Caco-2 (cell line): ENCODE data around the gene CRTC3. TPM values are rescaled to one million over a fixed set of nuclear protein-coding genes. Genes with fewer than 3 reads are reported as not detected.

Experiments used
- BruUV-seq: library from RNA; stranded (reverse); fragments of 400-500 nt; replicated peaks from 2 replicates; lab custom pipeline; 2021; lab: Mats Ljungman, UMichigan
- CTCF ChIA-PET: fragments of 300-600 bp; sonication (Branson Sonifier 250); formaldehyde crosslinking; loops from one replicate; lab custom pipeline; 2022; ENCODE audit warnings: antibody characterized with exemption; lab: Charles Lee
- POLR2A ChIA-PET: fragments of 300-600 bp; sonication (Branson Sonifier 250); formaldehyde crosslinking; loops from one replicate; lab custom pipeline; 2022; ENCODE audit warnings: antibody characterized with exemption; lab: Charles Lee
- DNase-seq, 2 experiments: peaks; one replicate each; pipeline versions ENCODE4 v3.0.0 to v3.0.0-alpha.2; 2020 to 2022
- H3K27me3 ChIP-seq: replicated peaks from 2 replicates; pipeline ENCODE4 v1.6.0; 2011; ENCODE audit warnings: low read length; ENCODE audit not compliant: control insufficient read depth, insufficient read depth
- H3K36me3 ChIP-seq: 2 replicates; pipeline ENCODE4 v1.5.1; 2011; ENCODE audit warnings: low read length; ENCODE audit not compliant: control insufficient read depth, insufficient read depth
- H3K4me1 ChIP-seq: fragments of 250-450 bp; sonication (Bioruptor Pico); 2 replicates; pipeline ENCODE4 v1.5.1; 2020; ENCODE audit warnings: mild to moderate bottlenecking
- H3K4me3 ChIP-seq: 2 replicates; pipeline ENCODE4 v1.5.1; 2011; ENCODE audit warnings: low read depth, mild to moderate bottlenecking, control low read depth, low read length
- H3K9me3 ChIP-seq: fragments of 250-450 bp; sonication (Bioruptor Pico); 2 replicates; pipeline ENCODE4 v1.5.1; 2020; ENCODE audit warnings: mild to moderate bottlenecking, moderate library complexity
- H3K27ac Mint-ChIP-seq: one replicate; pipeline ENCODE4 v1.8.0; 2022; ENCODE audit warnings: mixed read lengths; ENCODE audit not compliant: unreplicated experiment
- H3K27me3 Mint-ChIP-seq: one replicate; pipeline ENCODE4 v1.8.0; 2022; ENCODE audit warnings: mixed read lengths; ENCODE audit not compliant: insufficient read depth, unreplicated experiment
- H3K36me3 Mint-ChIP-seq: one replicate; pipeline ENCODE4 v1.8.0; 2022; ENCODE audit warnings: mild to moderate bottlenecking, mixed read lengths; ENCODE audit not compliant: insufficient read depth, unreplicated experiment
- H3K4me1 Mint-ChIP-seq: one replicate; pipeline ENCODE4 v1.8.0; 2022; ENCODE audit warnings: low read depth, mixed read lengths; ENCODE audit not compliant: unreplicated experiment
- H3K4me3 Mint-ChIP-seq: one replicate; pipeline ENCODE4 v1.8.0; 2022; ENCODE audit warnings: mild to moderate bottlenecking, moderate library complexity, mixed read lengths; ENCODE audit not compliant: unreplicated experiment
- H3K9me3 Mint-ChIP-seq: one replicate; pipeline ENCODE4 v1.8.0; 2022; ENCODE audit warnings: mixed read lengths; ENCODE audit not compliant: unreplicated experiment
- CTCF ChIP-seq, 2 experiments: fragments of 200-600 bp in 1 of 2; IDR thresholded peaks; 1 replicate in 1 of 2; 2 replicates in 1 of 2; pipeline versions ENCODE4 v1.5.1 to v1.8.0; 2011 to 2022; ENCODE audit warnings: antibody characterized with exemption in 1 of 2, control low read depth in 1 of 2, inconsistent platforms in 1 of 2, low read depth in 1 of 2, low read length in 1 of 2, mild to moderate bottlenecking in 1 of 2, moderate library complexity in 1 of 2; ENCODE audit not compliant: insufficient read depth in 1 of 2, severe bottlenecking in 1 of 2, unreplicated experiment in 1 of 2
- intact Hi-C: fragments of 100-400 bp; cut with micrococcal nuclease; formaldehyde crosslinking; loops from one replicate; pipeline ENCODE4 v1.10.0; 2022; ENCODE audit not compliant: unreplicated experiment
- total RNA-seq: library from RNA; stranded (reverse); gene quantifications from 2 replicates; pipeline ENCODE4 v1.2.3, GENCODE V29; 2022

The CRTC3 gene
- total RNA-seq, 1 experiment from 2014 or later, result 35.0 TPM

- TF ChIP-seq CTCF (IDR thresholded peaks at IDR 0.05; ENCODE audit: insufficient read depth in 1 of 2, low read depth in 1 of 2, low read length in 1 of 2, severe bottlenecking in 1 of 2, unreplicated experiment in 1 of 2), result no peak
- Mint-ChIP-seq H3K4me1 (peaks cover 18% of the 10 kb centered on the region), H3K36me3 (no peaks in the 10 kb centered on the region), H3K9me3 (no peaks in the 10 kb centered on the region), H3K4me3 (peak overlapping the region; percentile 11), H3K27me3 (no peaks in the 10 kb centered on the region), H3K27ac (peak overlapping the region; percentile 45)
- CTCF ChIA-PET, result interaction anchor here (0.9 to 1.6 kb wide), 2 partner anchors 264 to 329 kb away, joined by 3 to 4 read pairs; no protein-coding TSS in a partner anchor
- H3K4me1 ChIP-seq, result peaks cover 32% of the 10 kb centered on the region
- intact Hi-C loops, result no loop called here
- no TSS peak for BruUV-seq
- H3K36me3 ChIP-seq, result no peaks in the 10 kb centered on the region
- no peak for DNase-seq
- no peaks in the 10 kb centered on the region for H3K9me3 ChIP-seq
- POLR2A ChIA-PET, result no interaction called here
- H3K4me3 ChIP-seq, result no peak overlapping the region
- H3K27me3 ChIP-seq, result no peaks in the 10 kb centered on the region
Measured at GRCh38 chr15:90557186-90558084, 27.7 kb downstream of the CRTC3 start.

GRCh38 chr15:90558171-90558573 lies 28.4 kb downstream of the CRTC3 start:
- no peaks in the 10 kb centered on the region for H3K9me3 ChIP-seq
- Mint-ChIP-seq H3K4me1 (peaks cover 18% of the 10 kb centered on the region), H3K27ac (peak overlapping the region; percentile 45), H3K9me3 (no peaks in the 10 kb centered on the region), H3K36me3 (no peaks in the 10 kb centered on the region), H3K4me3 (peak overlapping the region; percentile 11), H3K27me3 (no peaks in the 10 kb centered on the region)
- no peak for TF ChIP-seq CTCF (IDR thresholded peaks at IDR 0.05; ENCODE audit: insufficient read depth in 1 of 2, low read depth in 1 of 2, low read length in 1 of 2, severe bottlenecking in 1 of 2, unreplicated experiment in 1 of 2)
- DNase-seq, result peak; percentile 68 to 79
- H3K27me3 ChIP-seq, result no peaks in the 10 kb centered on the region
- H3K4me1 ChIP-seq, result peaks cover 32% of the 10 kb centered on the region
- intact Hi-C loops, result no loop called here
- CTCF ChIA-PET, result interaction anchor here (0.9 to 1.6 kb wide), 2 partner anchors 265 to 328 kb away, joined by 3 to 4 read pairs; no protein-coding TSS in a partner anchor
- BruUV-seq, result no TSS peak
- POLR2A ChIA-PET, result interaction anchor here (0.5 to 0.6 kb wide), 2 partner anchors 45 to 587 kb away, joined by 3 read pairs; no protein-coding TSS in a partner anchor
- no peak overlapping the region for H3K4me3 ChIP-seq
- no peaks in the 10 kb centered on the region for H3K36me3 ChIP-seq

GRCh38 chr15:90559119-90559518 lies 29.4 kb downstream of the CRTC3 start:
- H3K27me3 ChIP-seq, result no peaks in the 10 kb centered on the region
- Mint-ChIP-seq H3K4me3 (no peak overlapping the region), H3K27me3 (no peaks in the 10 kb centered on the region), H3K9me3 (no peaks in the 10 kb centered on the region), H3K4me1 (peaks cover 18% of the 10 kb centered on the region), H3K27ac (no peak overlapping the region), H3K36me3 (no peaks in the 10 kb centered on the region)
- CTCF ChIA-PET, result interaction anchor here (1.6 kb wide), 1 partner anchor 266 kb away, joined by 4 read pairs; no protein-coding TSS in a partner anchor
- no peak overlapping the region for H3K4me3 ChIP-seq
- peaks cover 32% of the 10 kb centered on the region for H3K4me1 ChIP-seq
- no peaks in the 10 kb centered on the region for H3K36me3 ChIP-seq
- POLR2A ChIA-PET, result no interaction called here
- no peaks in the 10 kb centered on the region for H3K9me3 ChIP-seq
- no peak for TF ChIP-seq CTCF (IDR thresholded peaks at IDR 0.05; ENCODE audit: insufficient read depth in 1 of 2, low read depth in 1 of 2, low read length in 1 of 2, severe bottlenecking in 1 of 2, unreplicated experiment in 1 of 2)
- no TSS peak for BruUV-seq
- intact Hi-C loops, result no loop called here
- DNase-seq, result no peak
